Measurements from ENCODE around the gene PCDHB9.
"Not testable (repeated sequence)": the region's sequence is repeated elsewhere in the genome, so short reads cannot be mapped to it uniquely, and the experiment has no call there.

The PCDHB9 gene

DNA sequence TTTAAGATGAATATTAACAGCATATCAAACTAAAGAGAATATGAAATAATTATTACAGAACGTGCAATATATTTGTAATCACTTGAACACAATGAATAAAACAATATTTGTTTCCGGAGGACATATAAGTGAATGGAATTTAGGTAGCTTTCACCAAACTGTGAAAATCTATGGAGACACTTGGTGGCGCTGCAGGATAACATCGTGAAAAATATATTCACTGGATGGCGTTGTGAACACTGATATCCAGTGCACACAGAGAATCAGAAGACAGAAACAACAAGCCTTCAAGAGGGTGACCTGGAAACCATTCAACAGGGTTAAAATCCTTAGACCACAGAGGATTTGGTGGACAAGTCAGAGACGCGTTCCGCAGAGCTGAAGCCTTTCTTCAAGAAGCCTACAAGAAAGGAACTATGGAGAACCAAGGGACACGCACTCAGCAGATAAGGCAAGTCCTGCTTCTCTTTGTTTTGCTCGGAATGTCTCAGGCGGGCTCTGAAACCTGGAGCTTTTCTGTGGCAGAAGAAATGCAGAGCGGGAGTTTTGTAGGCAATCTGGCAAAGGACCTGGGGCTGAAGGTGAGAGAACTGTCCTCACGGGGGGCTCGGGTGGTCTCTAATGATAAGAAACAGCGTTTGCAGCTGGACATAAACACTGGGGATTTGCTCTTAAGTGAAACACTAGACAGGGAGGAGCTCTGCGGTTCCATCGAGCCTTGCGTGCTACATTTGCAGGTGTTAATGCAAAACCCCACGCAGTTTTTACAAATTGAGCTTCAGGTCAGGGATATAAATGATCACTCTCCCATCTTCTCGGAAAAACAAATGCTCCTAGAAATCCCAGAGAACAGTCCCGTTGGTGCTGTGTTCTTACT lies 12.6 kb downstream of the PCDHB9 start, which contains the start of gene PCDHB11:
PCDHB11 (plus strand) TSS at position 269 of the 877 bp plus-strand sequence; CDS start at position 417, 148 bp downstream.
- Histone ChIP-seq H3K4me2 (ENCODE audit: low read depth, low read length, poor library complexity, severe bottlenecking) (no peak within 1 kb of the TSS), H4K20me1 (ENCODE audit: insufficient read depth, low read length, poor library complexity, severe bottlenecking) (no peaks in the 10 kb centered on the region), H3K4me3 (ENCODE audit: low read length, poor library complexity, severe bottlenecking) (no peak within 1 kb of the TSS), H3K36me3 (ENCODE audit: insufficient read depth, low read length) (no peaks in the 10 kb centered on the region), H3K9ac (ENCODE audit: low read depth, low read length, poor library complexity, severe bottlenecking) (no peak within 1 kb of the TSS), H2AFZ (ENCODE audit: low read length) (no peak within 1 kb of the TSS), H3K79me2 (ENCODE audit: insufficient read depth, low read length) (no peaks in the 10 kb centered on the region), H3F3A (ENCODE audit: low read depth) (no peaks in the 10 kb centered on the region), H3K27me3 (ENCODE audit: insufficient read depth, low read length, poor library complexity, severe bottlenecking) (no peaks in the 10 kb centered on the region), H3K9me2 (replicated peaks; ENCODE audit: low read depth, low read length) (no peaks in the 10 kb centered on the region), H3K9me3 (ENCODE audit: insufficient read depth, low read depth, low read length) (no peaks in the 10 kb centered on the region), H3K4me1 (ENCODE audit: insufficient read depth, low read length, poor library complexity, severe bottlenecking) (no peaks in the 10 kb centered on the region)
- TF ChIP-seq, protein P1, sequence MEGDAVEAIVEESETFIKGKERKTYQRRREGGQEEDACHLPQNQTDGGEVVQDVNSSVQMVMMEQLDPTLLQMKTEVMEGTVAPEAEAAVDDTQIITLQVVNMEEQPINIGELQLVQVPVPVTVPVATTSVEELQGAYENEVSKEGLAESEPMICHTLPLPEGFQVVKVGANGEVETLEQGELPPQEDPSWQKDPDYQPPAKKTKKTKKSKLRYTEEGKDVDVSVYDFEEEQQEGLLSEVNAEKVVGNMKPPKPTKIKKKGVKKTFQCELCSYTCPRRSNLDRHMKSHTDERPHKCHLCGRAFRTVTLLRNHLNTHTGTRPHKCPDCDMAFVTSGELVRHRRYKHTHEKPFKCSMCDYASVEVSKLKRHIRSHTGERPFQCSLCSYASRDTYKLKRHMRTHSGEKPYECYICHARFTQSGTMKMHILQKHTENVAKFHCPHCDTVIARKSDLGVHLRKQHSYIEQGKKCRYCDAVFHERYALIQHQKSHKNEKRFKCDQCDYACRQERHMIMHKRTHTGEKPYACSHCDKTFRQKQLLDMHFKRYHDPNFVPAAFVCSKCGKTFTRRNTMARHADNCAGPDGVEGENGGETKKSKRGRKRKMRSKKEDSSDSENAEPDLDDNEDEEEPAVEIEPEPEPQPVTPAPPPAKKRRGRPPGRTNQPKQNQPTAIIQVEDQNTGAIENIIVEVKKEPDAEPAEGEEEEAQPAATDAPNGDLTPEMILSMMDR (conservative IDR thresholded peaks at IDR 0.05; ENCODE audit: low read length) = peak; percentile 61
- TF ChIP-seq EZH2phosphoT487 (IDR thresholded peaks at IDR 0.05; ENCODE audit: borderline replicate concordance) = no peak

DNA sequence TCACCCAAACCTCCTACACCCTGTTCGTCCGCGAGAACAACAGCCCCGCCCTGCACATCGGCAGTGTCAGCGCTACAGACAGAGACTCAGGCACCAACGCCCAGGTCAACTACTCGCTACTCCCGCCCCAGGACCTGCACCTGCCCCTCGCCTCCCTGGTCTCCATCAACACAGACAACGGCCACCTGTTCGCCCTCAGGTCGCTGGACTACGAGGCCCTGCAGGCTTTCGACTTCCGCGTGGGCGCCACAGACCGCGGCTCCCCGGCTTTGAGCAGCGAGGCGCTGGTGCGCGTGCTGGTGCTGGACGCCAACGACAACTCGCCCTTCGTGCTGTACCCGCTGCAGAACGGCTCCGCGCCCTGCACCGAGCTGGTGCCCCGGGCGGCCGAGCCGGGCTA lies 14.2 kb downstream of the PCDHB9 start:
- not testable (repeated sequence) for H3K9me2 ChIP-seq (replicated peaks; ENCODE audit: low read depth, low read length); H3K79me2 ChIP-seq (ENCODE audit: insufficient read depth, low read length); H3K27me3 ChIP-seq (ENCODE audit: insufficient read depth, low read length, poor library complexity, severe bottlenecking); H2AFZ ChIP-seq (ENCODE audit: low read length); H3K4me3 ChIP-seq (ENCODE audit: low read length, poor library complexity, severe bottlenecking); H3F3A ChIP-seq (ENCODE audit: low read depth); H4K20me1 ChIP-seq (ENCODE audit: insufficient read depth, low read length, poor library complexity, severe bottlenecking); H3K4me1 ChIP-seq (ENCODE audit: insufficient read depth, low read length, poor library complexity, severe bottlenecking); H3K9ac ChIP-seq (ENCODE audit: low read depth, low read length, poor library complexity, severe bottlenecking); H3K9me3 ChIP-seq (ENCODE audit: insufficient read depth, low read depth, low read length); H3K4me2 ChIP-seq (ENCODE audit: low read depth, low read length, poor library complexity, severe bottlenecking); H3K36me3 ChIP-seq (ENCODE audit: insufficient read depth, low read length)

DNA sequence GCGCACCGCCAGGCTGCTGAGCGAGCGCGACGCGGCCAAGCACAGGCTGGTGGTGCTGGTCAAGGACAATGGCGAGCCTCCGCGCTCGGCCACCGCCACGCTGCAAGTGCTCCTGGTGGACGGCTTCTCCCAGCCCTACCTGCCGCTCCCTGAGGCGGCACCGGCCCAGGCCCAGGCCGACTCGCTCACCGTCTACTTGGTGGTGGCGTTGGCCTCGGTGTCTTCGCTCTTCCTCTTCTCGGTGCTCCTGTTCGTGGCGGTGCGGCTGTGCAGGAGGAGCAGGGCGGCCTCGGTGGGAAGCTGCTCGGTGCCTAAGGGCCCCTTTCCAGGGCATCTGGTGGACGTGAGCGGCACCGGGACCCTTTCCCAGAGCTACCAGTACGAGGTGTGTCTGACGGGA lies 14.7 kb downstream of the PCDHB9 start:
- H3K27me3 ChIP-seq (ENCODE audit: insufficient read depth, low read length, poor library complexity, severe bottlenecking); H2AFZ ChIP-seq (ENCODE audit: low read length); H3K79me2 ChIP-seq (ENCODE audit: insufficient read depth, low read length); H3K4me1 ChIP-seq (ENCODE audit: insufficient read depth, low read length, poor library complexity, severe bottlenecking); H3F3A ChIP-seq (ENCODE audit: low read depth); H3K4me2 ChIP-seq (ENCODE audit: low read depth, low read length, poor library complexity, severe bottlenecking); H3K9ac ChIP-seq (ENCODE audit: low read depth, low read length, poor library complexity, severe bottlenecking); H3K4me3 ChIP-seq (ENCODE audit: low read length, poor library complexity, severe bottlenecking); H3K9me2 ChIP-seq (replicated peaks; ENCODE audit: low read depth, low read length); H4K20me1 ChIP-seq (ENCODE audit: insufficient read depth, low read length, poor library complexity, severe bottlenecking); H3K9me3 ChIP-seq (ENCODE audit: insufficient read depth, low read depth, low read length); H3K36me3 ChIP-seq (ENCODE audit: insufficient read depth, low read length): not testable (repeated sequence)

DNA sequence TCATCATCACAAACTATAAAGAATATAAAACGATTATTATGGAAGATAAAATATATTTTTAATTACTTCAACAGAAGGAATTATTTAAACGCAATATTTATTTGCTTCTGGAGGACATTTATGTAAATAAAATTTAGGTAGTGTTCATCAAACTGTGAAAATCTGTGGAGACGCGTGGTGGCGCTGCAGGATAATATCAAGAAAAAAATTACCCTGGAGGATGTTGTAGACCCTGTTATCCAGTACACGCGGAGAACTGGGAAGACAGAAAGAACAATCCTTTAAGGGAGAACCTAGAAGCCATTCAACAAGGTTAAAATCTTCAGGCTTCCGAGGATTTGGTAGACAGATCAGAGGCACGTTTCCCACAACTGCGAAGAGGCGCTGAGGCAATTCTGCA lies 21.5 kb downstream of the PCDHB9 start, which contains the start of gene PCDHB12:
PCDHB12 (plus strand) TSS at position 242 of the 400 bp plus-strand sequence. CDS start 189 bp downstream, outside the sequence.
- TF ChIP-seq EZH2phosphoT487 (IDR thresholded peaks at IDR 0.05; ENCODE audit: borderline replicate concordance) = no peak
- TF ChIP-seq, protein P1 (conservative IDR thresholded peaks at IDR 0.05; ENCODE audit: low read length) = no peak
- Histone ChIP-seq H3K9me3 (ENCODE audit: insufficient read depth, low read depth, low read length) (no peaks in the 10 kb centered on the region), H4K20me1 (ENCODE audit: insufficient read depth, low read length, poor library complexity, severe bottlenecking) (no peaks in the 10 kb centered on the region), H3K9ac (ENCODE audit: low read depth, low read length, poor library complexity, severe bottlenecking) (no peak within 1 kb of the TSS), H3K4me2 (ENCODE audit: low read depth, low read length, poor library complexity, severe bottlenecking) (no peak within 1 kb of the TSS), H3K36me3 (ENCODE audit: insufficient read depth, low read length) (no peaks in the 10 kb centered on the region), H3K4me1 (ENCODE audit: insufficient read depth, low read length, poor library complexity, severe bottlenecking) (no peaks in the 10 kb centered on the region), H3K79me2 (ENCODE audit: insufficient read depth, low read length) (no peaks in the 10 kb centered on the region), H3K27me3 (ENCODE audit: insufficient read depth, low read length, poor library complexity, severe bottlenecking) (no peaks in the 10 kb centered on the region), H3K9me2 (replicated peaks; ENCODE audit: low read depth, low read length) (no peaks in the 10 kb centered on the region), H2AFZ (ENCODE audit: low read length) (no peak within 1 kb of the TSS), H3K4me3 (ENCODE audit: low read length, poor library complexity, severe bottlenecking) (no peak within 1 kb of the TSS), H3F3A (ENCODE audit: low read depth) (no peaks in the 10 kb centered on the region)

DNA sequence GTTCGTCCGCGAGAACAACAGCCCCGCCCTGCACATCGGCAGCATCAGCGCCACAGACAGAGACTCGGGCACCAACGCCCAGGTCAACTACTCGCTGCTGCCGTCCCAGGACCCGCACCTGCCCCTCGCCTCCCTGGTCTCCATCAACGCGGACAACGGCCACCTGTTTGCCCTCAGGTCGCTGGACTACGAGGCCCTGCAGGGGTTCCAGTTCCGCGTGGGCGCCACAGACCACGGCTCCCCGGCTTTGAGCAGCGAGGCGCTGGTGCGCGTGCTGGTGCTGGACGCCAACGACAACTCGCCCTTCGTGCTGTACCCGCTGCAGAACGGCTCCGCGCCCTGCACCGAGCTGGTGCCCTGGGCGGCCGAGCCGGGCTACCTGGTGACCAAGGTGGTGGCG lies 23.3 kb downstream of the PCDHB9 start:
- not testable (repeated sequence) for H3K9ac ChIP-seq (ENCODE audit: low read depth, low read length, poor library complexity, severe bottlenecking); H3K4me2 ChIP-seq (ENCODE audit: low read depth, low read length, poor library complexity, severe bottlenecking); H4K20me1 ChIP-seq (ENCODE audit: insufficient read depth, low read length, poor library complexity, severe bottlenecking); H3F3A ChIP-seq (ENCODE audit: low read depth); H3K9me3 ChIP-seq (ENCODE audit: insufficient read depth, low read depth, low read length); H2AFZ ChIP-seq (ENCODE audit: low read length); H3K4me1 ChIP-seq (ENCODE audit: insufficient read depth, low read length, poor library complexity, severe bottlenecking); H3K9me2 ChIP-seq (replicated peaks; ENCODE audit: low read depth, low read length); H3K4me3 ChIP-seq (ENCODE audit: low read length, poor library complexity, severe bottlenecking); H3K36me3 ChIP-seq (ENCODE audit: insufficient read depth, low read length); H3K79me2 ChIP-seq (ENCODE audit: insufficient read depth, low read length); H3K27me3 ChIP-seq (ENCODE audit: insufficient read depth, low read length, poor library complexity, severe bottlenecking)

DNA sequence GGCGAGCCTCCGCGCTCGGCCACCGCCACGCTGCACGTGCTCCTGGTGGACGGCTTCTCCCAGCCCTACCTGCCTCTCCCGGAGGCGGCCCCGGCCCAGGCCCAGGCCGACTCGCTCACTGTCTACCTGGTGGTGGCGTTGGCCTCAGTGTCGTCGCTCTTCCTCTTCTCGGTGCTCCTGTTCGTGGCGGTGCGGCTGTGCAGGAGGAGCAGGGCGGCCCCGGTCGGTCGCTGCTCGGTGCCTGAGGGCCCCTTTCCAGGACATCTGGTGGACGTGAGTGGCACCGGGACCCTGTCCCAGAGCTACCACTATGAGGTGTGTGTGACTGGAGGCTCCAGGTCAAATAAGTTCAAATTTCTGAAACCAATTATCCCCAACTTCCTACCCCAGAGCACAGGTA lies 23.9 kb downstream of the PCDHB9 start:
- not testable (repeated sequence) for H2AFZ ChIP-seq (ENCODE audit: low read length); H3K9ac ChIP-seq (ENCODE audit: low read depth, low read length, poor library complexity, severe bottlenecking); H3K4me2 ChIP-seq (ENCODE audit: low read depth, low read length, poor library complexity, severe bottlenecking); H3K4me1 ChIP-seq (ENCODE audit: insufficient read depth, low read length, poor library complexity, severe bottlenecking); H3K9me3 ChIP-seq (ENCODE audit: insufficient read depth, low read depth, low read length); H3K36me3 ChIP-seq (ENCODE audit: insufficient read depth, low read length); H4K20me1 ChIP-seq (ENCODE audit: insufficient read depth, low read length, poor library complexity, severe bottlenecking); H3F3A ChIP-seq (ENCODE audit: low read depth); H3K79me2 ChIP-seq (ENCODE audit: insufficient read depth, low read length); H3K27me3 ChIP-seq (ENCODE audit: insufficient read depth, low read length, poor library complexity, severe bottlenecking); H3K9me2 ChIP-seq (replicated peaks; ENCODE audit: low read depth, low read length); H3K4me3 ChIP-seq (ENCODE audit: low read length, poor library complexity, severe bottlenecking)

Measured in Loucy (cell line).